HG02759 (cell line): Measurements from ENCODE around the gene OGG1.

Experiments used
- ATAC-seq: cut with Tn5 transposase; IDR thresholded peaks from one replicate; pipeline ENCODE4 v1.9.1; 2021; ENCODE audit warnings: mild to moderate bottlenecking, moderate library complexity; ENCODE audit not compliant: unreplicated experiment

Gene OGG1

GRCh38 chr3:9749645-9750555 lies at the start of gene OGG1:
TSS of gene OGG1 (plus strand) at chr3:9749952. CDS start at chr3:9750287, 335 bp downstream.
- ATAC-seq: peak; percentile 90

DNA sequence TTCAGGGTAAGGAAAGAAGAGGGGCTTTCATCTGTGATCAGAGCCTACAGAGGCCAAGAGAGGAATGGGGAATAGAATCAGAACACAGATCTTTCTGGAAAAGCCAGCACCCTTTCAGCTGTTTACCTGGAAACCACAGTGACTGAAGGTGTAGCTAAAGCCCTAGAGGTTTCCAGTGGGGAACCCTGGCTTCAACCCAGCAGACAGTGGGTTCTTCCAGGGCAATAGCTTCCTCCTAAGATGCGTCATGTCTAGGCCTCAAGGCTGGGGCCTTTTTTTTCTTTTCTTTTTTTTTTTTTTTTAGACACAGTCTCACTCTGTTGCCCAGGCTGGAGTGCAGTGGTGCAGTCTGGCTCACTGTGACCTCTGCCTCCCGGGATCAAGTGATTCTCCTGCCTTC lies 49.2 kb upstream of the OGG1 start:
- no peak for ATAC-seq

DNA sequence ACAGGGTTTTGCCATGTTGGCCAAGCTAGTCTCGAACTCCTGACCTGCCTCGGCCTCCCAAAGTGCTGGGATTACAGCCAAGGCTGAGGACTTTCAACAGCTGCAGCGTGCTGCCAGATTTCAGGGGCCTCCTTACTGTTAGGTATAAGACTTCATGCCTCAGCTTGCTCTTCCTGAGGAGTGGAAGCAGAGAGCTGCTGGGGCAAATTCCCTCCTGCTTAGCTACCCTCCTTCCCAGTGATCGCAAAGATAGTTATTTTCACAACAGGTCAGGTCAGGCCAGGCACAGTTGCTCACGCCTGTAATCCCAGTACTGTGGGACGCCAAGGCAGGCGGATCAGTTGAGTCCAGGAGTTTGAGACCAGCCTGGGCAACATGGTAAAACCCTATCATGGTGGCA lies 48.7 kb upstream of the OGG1 start:
- ATAC-seq: no peak

DNA sequence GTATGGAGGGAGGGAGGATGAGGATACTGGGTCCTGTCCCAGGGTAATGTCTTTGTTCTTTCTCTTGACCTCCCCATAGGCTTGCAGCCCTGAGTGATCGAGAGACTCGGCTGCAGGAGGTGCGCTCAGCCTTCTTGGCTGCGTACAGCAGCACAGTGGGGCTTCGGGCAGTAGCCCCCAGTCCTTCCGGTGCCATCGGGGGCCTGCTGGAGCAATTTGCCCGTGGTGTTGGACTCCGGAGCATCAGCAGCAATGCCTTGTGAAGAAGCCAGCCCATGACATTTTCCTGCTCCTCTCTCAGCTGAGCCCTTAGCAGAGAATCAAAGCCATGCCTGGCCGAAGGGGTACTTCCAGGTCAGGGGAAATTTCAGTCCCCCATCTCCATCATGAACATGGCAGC lies 48.0 kb upstream of the OGG1 start:
- ATAC-seq: no peak

GRCh38 chr3:9703240-9703639 lies 46.5 kb upstream of the OGG1 start:
- no peak for ATAC-seq

DNA sequence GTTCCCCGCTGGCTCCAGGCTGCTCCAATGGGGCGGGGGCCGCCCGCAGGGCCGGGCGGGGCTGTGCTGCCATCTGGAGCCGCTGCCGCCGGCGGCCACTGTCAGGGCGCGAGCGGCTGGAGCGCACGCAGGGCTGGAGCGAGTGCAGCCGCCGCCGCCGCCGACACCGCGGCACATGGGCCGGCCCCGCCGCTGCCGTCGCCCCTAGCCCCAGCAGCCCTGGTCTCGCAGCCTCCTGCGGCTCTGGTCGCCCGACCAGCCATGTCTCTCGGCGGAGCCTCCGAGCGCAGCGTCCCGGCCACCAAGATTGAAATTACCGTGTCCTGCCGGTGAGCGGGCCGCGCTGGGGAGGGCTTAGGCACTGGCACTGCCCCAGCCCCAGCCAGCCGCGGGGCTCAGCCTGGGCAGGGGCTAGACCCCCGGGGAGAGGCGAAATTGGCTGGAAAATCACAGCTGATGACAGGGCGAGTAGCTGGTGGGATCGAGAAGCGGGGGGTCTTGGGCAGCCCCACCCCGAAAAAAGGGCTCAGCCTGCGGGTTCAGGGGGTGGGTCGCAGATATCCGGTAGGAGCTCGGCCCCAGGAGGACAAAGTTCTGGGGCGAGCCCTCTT lies 45.9 kb upstream of the OGG1 start, which contains the start of gene CPNE9:
TSS of gene CPNE9 (plus strand) at position 98 of the 611 bp plus-strand sequence. CDS start at position 262, 164 bp downstream.
- ATAC-seq: no peak

GRCh38 chr3:9704347-9705322 lies 45.1 kb upstream of the OGG1 start:
- ATAC-seq: no peak

DNA sequence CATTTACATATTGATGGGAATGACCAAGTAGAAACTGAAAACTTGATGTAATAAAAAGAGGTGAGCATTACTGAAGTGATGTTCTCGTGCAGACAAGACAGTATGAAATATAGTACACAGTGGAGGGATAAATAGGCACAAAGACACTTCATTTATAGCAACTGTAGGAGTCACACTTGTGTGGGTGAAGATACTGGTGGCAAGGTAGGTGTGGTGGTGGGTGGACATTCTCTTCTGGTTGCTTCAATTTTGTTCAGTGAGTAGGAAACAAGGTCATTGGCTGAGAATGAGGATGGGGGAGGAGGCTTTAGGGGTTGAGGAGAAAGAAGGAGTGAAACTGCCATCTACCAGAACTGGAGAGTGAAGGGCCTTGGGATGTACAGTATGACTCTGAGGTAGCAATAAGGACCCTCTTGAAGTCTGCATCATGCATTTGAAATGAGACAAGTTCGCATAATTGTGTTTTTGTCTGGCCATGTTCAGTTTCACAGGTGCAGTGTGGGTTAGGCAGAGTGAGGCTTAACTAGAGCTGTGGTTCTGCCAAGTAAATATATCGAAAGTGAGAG lies 39.5 kb upstream of the OGG1 start:
- no peak for ATAC-seq

- ATAC-seq: no peak
Measured at GRCh38 chr3:9712415-9712814, 37.3 kb upstream of the OGG1 start.

DNA sequence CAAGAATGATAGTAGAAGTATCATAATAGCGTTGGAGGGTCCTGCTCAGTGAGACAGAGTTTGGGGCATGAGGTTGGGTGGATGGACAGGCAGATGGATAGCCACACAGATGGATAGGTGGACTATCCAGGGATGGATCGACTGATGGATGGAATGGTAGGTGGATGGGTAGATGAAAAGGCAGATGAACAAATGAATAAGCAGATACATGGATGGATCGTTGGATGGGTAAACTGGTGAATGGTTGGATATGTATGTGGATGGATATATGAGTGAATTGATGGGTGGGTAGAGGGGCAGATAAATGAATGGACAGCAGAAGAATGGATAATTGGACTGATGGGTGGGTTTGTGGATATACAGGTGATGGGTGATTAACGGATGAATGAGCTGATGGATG lies 36.6 kb upstream of the OGG1 start:
- no peak for ATAC-seq

DNA sequence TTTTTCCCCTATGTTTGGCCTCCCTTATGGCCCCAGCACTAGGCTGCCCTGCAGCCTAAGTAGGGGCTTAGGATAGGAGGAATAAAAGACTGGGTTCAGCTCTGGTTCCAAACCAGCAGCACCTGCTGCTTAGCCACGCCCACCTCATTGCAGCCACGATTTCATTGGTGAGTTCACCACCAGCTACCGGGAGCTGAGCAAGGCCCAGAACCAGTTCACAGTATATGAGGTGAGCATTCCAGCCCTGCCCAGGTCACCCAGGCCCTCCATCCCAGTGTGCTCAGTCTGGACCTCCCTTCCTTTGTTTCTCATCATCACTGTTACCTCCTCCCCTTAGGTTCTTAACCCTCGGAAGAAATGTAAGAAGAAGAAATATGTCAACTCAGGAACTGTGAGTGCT lies 34.6 kb upstream of the OGG1 start:
- no peak for ATAC-seq

DNA sequence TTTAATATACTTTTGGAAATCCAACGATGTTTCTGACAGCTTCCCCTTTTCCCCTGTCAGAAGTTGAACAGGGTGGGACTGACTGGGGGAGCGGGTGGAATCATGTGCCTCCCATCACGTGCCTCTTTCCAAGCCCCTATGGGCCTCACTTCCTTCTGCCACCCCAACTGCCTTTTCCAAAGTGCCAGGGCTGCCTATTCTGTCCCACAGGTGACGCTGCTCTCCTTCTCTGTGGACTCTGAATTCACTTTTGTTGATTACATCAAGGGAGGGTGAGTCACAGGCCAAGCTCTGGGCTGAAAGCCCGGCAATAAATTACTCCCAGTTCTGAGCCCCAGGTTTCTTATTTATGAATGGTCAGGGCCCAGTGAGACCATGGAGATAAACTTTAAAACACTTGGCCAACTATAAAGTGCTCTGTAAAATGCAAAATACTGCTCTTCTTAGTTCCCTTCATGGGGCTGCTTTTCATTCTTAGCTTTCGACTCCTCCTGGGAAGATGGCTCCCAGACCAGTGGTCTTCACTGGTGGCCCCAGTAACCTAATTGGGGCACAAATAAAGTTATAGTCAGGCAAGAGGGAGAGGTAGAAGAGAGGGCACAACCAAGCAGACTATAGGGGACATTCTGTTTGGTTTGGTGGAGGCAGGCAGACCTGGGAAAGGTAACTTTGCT lies 33.9 kb upstream of the OGG1 start:
- ATAC-seq: no peak

GRCh38 chr3:9716801-9717555 lies 32.8 kb upstream of the OGG1 start:
- ATAC-seq: no peak

DNA sequence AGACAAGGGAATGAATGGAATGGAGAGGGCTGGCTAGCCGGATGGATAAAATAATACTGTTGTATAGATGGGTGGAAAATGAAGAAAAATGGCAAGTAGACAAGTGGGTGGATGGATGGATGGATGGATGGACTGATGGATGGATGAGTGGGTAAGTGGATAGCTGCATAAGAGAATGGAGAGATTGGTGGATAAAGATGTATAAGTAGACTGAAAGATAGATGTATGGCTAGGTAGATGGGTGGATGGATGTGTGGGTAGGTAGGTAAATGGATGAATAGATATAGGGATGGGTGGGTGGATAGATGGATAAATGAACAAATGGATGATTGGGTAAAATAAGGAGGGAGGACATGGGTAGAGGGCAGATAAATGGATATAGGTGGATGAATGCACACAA lies 32.2 kb upstream of the OGG1 start:
- no peak for ATAC-seq

GRCh38 chr3:9718118-9718517 lies 31.6 kb upstream of the OGG1 start:
- no peak for ATAC-seq

GRCh38 chr3:9721015-9721699 lies 28.6 kb upstream of the OGG1 start:
- ATAC-seq: no peak

DNA sequence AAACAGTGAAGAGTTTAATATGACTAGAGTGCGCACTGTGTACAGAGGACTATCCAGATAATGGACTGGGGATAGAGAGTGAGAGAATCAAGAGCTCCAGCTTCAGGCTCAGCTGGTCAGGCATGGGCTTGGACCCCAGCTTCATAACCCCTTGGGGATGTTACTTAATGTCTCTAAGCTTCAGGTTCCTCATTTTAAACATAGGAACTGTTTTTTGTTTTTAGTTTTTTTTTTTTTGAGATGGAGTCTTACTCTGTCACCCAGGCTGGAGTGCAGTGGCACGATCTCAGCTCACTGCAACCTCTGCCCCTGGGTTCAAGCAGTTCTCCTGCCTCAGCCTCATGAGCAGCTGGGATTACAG lies 28.1 kb upstream of the OGG1 start:
- ATAC-seq: no peak

GRCh38 chr3:9725775-9726515 lies 23.8 kb upstream of the OGG1 start:
- no peak for ATAC-seq
